NCI-H748 (cell line): ENCODE measurements around the gene CCL17.
A peak's percentile ranks its signal among the peaks of the same experiment; 100 is the strongest.

Experiments
- DNase-seq: peaks from one replicate; lab custom pipeline; 2025; ENCODE audit not compliant: unreplicated experiment; lab: John Stamatoyannopoulos, UW

CCL17 gene

GRCh38 chr16:57377080-57377841 lies 27.3 kb upstream of the CCL17 start:
- DNase-seq = no peak

- DNase-seq = no peak
Observed at GRCh38 chr16:57379579-57379978, 25.0 kb upstream of the CCL17 start.

GRCh38 chr16:57380671-57381462 lies 23.7 kb upstream of the CCL17 start:
- no peak for DNase-seq

GRCh38 chr16:57381791-57382534 lies 22.6 kb upstream of the CCL17 start:
- DNase-seq = no peak

- DNase-seq = no peak
Observed at GRCh38 chr16:57382535-57383275, 21.9 kb upstream of the CCL17 start.

GRCh38 chr16:57383276-57384247 lies 21.0 kb upstream of the CCL17 start:
- no peak for DNase-seq

GRCh38 chr16:57384248-57385070 lies 20.1 kb upstream of the CCL17 start:
- DNase-seq = no peak

GRCh38 chr16:57385083-57385482 lies 19.5 kb upstream of the CCL17 start:
- DNase-seq = no peak

GRCh38 chr16:57386381-57386951 lies 18.1 kb upstream of the CCL17 start:
- DNase-seq = peak; percentile 2

- no peak for DNase-seq
Observed at GRCh38 chr16:57387598-57388354, 16.8 kb upstream of the CCL17 start.

- DNase-seq = no peak
Observed at GRCh38 chr16:57388359-57389086, 16.0 kb upstream of the CCL17 start.

GRCh38 chr16:57389087-57389468 lies 15.5 kb upstream of the CCL17 start:
- no peak for DNase-seq

- no peak for DNase-seq
Observed at GRCh38 chr16:57390636-57391295, 13.8 kb upstream of the CCL17 start.

GRCh38 chr16:57391300-57391699 lies 13.3 kb upstream of the CCL17 start:
- no peak for DNase-seq

- DNase-seq = no peak
Observed at GRCh38 chr16:57391708-57392107, 12.9 kb upstream of the CCL17 start.

GRCh38 chr16:57392694-57393093 lies 11.9 kb upstream of the CCL17 start:
- DNase-seq = no peak

GRCh38 chr16:57394444-57394843 lies 10.1 kb upstream of the CCL17 start:
- DNase-seq = peak; percentile 13
